ENCODE results near the gene TMEM158.

The TMEM158 gene

DNA sequence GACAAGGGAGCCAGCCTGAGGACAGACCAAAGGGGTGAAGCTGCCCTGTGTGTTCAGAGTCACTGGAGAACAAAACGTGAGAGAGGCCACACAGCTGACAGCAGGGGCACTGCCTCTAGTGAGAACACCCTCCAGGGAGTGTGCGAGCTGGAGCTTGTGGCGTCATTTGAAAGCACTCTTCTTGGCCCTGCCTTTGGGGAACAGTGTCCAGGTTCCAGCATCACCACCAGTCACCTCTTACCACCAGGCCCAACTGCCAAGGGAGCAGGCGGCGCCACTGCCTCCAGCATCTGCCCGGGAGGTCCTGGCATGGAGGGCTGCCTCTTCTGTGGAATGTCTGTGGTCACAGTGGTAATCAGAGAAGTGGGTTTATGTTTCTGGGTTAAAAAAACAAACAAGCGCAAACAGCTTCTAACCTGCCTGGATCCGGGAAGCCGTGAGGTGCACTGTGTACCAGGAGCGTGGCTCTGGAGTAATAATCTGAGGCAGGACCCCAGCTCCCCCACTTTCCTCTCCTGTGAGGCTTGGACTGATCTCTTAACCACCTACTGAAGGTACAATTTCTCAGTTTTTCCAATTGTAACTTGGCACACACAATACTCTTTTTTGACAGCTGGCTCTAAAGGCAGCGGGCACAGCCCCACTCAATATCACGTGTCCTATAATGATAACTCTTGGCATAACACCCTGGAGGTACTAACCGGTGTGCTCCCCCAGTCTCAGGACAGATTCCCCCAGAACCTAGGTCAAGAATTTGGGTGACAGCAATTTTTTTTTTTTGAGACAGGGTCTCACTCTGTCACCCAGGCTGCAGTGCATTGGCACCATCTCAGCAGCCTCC is 47.7 kb downstream of the TMEM158 start:
- in situ Hi-C loops (cut with MboI; ENCODE audit: low sequenced_read_pairs), result no loop called here

DNA sequence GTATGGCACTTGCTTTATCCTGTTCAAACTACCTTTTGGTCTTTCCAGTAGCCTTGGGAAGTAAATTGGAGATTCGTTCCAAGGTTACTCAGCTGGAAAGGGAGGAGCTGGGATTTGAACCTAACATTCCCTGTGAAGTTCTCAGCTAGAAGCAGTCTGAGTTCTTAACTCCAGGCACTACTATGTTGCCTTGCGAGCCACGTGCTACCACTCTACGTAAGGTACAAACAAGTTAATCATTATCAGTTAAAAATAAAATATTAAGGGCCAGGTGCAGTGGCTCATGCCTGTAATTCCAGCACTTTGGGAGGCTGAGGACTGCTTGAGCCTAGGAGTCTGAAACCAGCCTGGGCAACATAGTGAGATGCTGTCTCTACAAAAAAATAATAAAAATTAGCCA is 49.2 kb downstream of the TMEM158 start:
- in situ Hi-C loops (cut with MboI; ENCODE audit: low sequenced_read_pairs), result no loop called here
